GM12872 (cell line): Measurements from ENCODE around the gene JSRP1.

Experiments
- TF ChIP-seq, protein P1 (sequence below): IDR thresholded peaks from 3 replicates; pipeline ENCODE4 v1.5.1; 2011; ENCODE audit warnings: low read depth, mild to moderate bottlenecking, low read length, moderate library complexity; ENCODE audit not compliant: insufficient read depth

The JSRP1 gene

DNA sequence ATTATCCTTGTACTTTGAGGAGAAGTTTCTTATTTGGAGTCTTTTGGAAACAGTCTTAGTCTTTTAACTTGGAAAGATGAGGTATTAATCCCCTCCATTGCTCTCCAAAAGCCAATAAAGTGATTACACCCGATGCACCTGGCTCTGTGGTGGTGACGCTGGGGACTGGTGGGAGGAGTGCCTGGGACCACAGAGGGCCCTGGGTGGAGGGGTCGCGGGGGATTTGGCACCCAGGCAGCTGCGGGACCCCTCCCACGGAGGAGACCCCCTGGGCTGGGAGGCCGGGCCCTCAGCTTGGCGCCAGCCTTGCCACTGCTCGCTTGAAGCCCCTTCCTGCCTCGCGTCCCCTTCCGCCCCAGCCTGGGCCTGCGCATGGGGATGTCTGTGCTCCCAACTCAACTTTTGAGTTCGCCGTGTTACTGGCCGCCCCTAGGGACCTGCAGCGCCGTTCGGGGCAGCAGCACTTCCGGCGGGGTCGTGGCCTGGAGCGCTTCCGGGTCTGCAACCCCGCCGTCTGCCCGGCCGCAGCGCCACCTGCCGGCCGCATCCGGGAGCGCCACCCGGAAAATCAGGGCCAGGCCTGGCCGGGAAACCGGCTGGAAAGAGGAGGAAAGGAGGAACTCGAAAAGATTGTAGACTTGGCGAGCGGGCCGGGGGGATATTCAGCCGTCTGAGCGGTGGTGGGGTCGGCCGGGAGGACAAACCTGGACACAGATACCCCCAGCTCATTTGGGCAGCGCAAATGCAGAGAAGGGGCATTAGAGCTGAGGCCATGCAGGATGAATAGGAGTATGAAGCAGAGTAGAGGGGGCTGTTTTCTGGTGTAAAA lies 17.4 kb upstream of the JSRP1 start:
- TF ChIP-seq, protein P1, sequence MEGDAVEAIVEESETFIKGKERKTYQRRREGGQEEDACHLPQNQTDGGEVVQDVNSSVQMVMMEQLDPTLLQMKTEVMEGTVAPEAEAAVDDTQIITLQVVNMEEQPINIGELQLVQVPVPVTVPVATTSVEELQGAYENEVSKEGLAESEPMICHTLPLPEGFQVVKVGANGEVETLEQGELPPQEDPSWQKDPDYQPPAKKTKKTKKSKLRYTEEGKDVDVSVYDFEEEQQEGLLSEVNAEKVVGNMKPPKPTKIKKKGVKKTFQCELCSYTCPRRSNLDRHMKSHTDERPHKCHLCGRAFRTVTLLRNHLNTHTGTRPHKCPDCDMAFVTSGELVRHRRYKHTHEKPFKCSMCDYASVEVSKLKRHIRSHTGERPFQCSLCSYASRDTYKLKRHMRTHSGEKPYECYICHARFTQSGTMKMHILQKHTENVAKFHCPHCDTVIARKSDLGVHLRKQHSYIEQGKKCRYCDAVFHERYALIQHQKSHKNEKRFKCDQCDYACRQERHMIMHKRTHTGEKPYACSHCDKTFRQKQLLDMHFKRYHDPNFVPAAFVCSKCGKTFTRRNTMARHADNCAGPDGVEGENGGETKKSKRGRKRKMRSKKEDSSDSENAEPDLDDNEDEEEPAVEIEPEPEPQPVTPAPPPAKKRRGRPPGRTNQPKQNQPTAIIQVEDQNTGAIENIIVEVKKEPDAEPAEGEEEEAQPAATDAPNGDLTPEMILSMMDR, result peak; percentile 77

DNA sequence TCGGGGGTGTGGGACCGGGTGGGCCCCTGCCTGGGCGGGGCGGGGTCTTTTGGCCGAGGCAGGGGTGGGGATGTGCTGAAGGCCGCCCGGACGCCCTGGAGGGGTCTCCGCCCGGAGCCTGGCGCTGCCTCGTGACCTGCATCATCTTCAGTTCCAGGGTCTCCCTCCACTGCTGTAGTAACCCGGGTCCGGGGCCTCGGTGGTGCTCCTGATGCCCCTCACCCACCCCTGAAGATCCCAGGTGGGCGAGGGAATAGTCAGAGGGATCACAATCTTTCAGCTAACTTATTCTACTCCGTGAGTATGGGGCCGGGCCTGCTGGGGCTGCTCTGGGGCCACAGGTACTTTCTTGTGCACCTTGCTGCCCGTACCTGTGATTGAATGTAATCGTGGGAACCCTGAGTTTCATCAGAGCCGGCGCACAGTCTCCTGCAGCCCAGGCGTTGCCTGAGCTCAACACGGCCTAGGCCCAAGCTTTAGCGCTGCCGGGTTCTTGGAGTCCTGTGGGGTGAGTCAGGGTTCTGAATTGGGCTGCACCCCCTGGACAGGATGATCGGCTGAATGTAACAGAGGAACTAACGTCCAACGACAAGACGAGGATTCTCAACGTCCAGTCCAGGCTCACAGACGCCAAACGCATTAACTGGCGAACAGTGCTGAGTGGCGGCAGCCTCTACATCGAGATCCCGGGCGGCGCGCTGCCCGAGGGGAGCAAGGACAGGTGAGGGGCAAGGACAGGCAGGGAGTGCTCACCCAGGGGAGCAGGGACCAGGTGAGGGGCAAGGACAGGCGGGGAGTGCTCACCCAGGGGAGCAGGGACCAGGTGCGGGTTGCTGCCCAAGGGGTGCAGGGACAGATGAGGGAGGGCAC lies 15.3 kb upstream of the JSRP1 start:
- TF ChIP-seq, protein P1, result no peak

DNA sequence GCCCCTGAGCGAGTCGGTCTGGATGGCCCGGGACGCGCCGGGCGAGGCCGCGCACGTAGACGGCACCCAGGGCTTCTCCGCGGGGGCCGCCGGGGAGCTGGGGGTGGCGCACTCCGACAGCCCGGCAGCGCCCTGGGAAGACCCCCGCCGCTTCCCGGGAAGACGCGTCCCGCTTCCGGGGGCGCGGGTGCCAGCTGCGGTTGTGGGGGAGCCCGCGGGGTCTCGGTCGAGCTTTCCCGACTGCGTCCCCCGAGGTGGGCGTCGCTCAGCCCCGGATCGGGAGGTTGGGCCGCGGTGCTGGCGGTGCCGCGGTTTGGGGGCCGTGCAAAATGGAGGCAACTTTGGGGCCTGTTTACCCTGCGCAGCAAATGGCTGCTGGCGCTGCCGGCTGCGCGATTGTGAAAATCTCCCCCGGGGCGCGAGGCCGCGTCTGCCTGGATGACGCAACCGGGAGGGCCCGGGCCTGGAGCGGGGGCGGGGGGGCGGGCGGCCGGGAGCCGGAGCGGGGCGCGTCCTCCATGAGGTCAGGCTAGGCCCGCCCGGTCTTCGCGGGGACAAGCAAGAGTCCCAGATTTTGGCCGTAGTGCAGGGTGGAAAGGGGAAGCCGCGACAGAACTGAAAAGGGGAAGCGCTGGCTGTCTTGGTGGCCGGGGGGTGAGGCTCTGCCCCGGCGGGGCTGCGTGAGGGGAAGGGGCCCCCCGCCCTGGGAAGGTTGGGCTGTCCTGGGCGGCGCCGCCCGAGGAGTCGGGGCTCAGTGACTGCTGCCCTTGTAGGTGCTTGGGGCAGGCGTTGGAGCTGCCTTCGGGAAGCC lies 14.4 kb upstream of the JSRP1 start:
- TF ChIP-seq, protein P1, result no peak

DNA sequence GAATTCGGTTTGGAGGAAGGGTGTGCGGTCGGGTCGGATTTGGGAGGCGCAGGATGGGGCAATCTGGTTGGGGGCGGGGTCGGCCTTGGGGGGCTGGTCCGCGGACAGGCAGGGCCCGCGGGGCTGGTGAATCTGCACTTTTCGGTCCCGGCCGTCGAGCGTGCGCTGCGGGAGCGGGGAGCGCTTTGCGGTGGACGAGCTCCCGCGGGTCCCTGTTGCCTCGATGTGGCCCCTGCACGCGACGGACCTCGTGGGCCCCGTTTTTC lies 13.9 kb upstream of the JSRP1 start:
- TF ChIP-seq, protein P1, result no peak

DNA sequence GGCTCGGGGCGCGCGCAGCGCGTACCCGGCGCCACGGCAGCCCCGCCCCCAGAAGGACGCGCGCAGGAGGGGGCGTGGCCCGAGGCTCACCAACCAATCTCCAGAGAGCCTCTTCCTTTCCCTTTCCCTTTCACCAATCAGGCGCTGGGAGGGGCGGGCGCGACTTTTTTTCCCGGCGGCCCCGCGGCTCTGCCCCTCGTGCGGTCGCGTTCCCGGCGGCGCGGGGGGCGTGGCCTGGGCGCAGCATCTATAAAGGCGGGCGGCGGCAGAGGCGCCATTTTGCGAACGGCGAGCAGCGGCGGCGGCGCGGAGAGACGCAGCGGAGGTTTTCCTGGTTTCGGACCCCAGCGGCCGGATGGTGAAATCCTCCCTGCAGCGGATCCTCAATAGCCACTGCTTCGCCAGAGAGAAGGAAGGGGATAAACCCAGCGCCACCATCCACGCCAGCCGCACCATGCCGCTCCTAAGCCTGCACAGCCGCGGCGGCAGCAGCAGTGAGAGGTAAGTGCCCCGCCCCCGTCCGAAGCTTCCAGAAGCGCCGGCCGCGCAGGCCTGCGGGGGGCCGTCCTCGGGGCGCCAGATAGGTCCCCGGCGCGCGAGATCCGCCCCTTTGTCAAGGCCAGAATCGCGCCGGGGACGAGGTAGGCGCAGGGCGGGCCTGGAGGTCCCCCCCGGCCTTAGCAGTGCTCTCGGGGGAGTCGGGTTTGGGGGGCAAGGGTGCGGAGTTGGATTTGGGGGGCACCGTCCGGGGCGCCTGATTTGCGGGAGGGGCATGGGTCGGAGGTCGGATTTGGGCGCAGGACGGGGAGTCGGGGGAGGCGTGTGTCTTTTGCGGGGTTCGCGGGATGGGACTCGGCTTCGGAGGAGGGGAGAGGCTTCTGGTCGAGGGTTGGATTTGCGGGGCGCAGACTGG lies 13.3 kb upstream of the JSRP1 start:
- TF ChIP-seq, protein P1, result peak; percentile 32; the same call in 1 of the 3 replicates

DNA sequence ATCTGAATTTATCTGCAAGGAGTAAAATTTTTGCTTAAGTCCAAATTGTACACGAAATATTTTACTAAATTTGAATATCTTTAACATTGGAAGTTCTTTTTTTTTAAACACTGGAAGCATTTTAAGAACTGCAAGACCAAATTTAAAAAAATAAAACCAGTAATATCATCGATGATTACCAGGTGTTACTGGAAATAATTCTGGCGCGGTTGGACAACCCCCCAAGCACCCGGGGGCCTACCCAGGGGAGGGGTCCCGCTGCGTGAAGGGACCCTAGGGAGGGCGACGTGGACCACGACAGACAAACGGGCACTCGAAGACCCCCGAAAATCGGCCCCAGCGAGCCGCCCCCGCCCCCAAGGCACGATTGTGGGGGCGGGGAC lies 12.6 kb upstream of the JSRP1 start:
- TF ChIP-seq, protein P1, result no peak

DNA sequence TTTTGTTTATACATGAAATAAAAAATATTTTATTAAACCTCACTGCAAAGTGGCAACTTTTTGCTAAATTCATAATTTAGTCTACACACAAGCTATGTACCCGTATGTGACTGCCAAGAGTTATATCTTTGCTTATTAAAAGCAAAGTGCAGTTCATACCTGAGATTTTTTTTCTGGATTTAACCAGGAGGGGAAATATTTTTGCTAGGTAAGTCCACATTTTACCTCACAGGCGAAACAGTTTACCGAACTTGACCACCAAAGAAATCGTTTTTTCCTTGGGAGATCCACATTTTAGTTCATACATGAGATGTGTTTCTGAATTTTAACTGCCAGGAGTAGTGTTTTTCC lies 12.2 kb upstream of the JSRP1 start:
- TF ChIP-seq, protein P1, result no peak
